ENCODE measurements around the gene OSM. TPM values are rescaled to one million over a fixed set of nuclear protein-coding genes. Genes with fewer than 3 reads are reported as not detected.

Gene OSM
- polyA plus RNA-seq, 2 of the 4 experiments (the other 2 are of a cell fraction) = not detected

DNA sequence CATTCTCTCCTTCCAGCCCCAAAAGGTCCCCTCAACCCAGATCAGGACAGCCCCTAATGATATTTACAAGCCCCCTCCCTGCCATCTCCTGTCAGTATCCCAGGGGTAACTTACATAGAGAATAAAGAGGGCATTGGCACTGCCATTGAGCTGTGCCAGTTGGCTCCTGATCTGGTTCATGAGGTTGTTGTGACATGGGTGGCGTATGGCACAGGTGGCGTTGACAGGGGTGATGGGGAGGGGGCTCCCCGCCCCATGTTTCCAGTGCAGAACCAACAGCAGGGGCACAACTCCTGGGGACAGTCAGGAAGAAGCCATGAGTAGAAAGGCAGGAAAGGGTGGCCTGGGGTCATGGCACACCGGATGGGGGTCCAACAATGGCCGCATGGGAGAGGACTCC, 22.0 kb downstream of the OSM start:
- DNase-seq (ENCODE audit: low read depth in 1 of 2, low spot score in 1 of 2) = no peak
- no peak for ATAC-seq
- ChIA-PET POLR2A (no interaction called here), CTCF (interaction anchor here (0.8 to 3.3 kb wide), 3 partner anchors 11 to 137 kb away, joined by 3 to 14 read pairs (median 11); no protein-coding TSS in a partner anchor)
- no peaks in the 10 kb centered on the region for H3K9me3 ChIP-seq
- H3K4me1 ChIP-seq = peaks cover 100% of the 10 kb centered on the region
- no peak for FAIRE-seq
- H3K4me3 ChIP-seq = no peak overlapping the region
- 94% methylated on average over 5 of the region's 5 CpGs for WGBS (ENCODE audit: missing lambda C conversion rate)
- TF ChIP-seq, protein P1, sequence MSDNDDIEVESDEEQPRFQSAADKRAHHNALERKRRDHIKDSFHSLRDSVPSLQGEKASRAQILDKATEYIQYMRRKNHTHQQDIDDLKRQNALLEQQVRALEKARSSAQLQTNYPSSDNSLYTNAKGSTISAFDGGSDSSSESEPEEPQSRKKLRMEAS (IDR thresholded peaks at IDR 0.05) = no peak
- TF ChIP-seq EHF (CRISPR knock-in tag; IDR thresholded peaks at IDR 0.05) = no peak
- TF ChIP-seq, protein P2, sequence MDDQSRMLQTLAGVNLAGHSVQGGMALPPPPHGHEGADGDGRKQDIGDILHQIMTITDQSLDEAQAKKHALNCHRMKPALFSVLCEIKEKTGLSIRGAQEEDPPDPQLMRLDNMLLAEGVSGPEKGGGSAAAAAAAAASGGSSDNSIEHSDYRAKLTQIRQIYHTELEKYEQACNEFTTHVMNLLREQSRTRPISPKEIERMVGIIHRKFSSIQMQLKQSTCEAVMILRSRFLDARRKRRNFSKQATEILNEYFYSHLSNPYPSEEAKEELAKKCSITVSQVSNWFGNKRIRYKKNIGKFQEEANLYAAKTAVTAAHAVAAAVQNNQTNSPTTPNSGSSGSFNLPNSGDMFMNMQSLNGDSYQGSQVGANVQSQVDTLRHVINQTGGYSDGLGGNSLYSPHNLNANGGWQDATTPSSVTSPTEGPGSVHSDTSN (IDR thresholded peaks at IDR 0.05) = no peak
- TF ChIP-seq FOSL2 (IDR thresholded peaks at IDR 0.05) = no peak
- TF ChIP-seq FOSL2 (CRISPR knock-in tag; IDR thresholded peaks at IDR 0.05) = no peak
- no peak for TF ChIP-seq ZSCAN20 (CRISPR knock-in tag; IDR thresholded peaks at IDR 0.05)
- no peak overlapping the region for H3K4me2 ChIP-seq
- peak overlapping the region; percentile 99 to 100 for H3K27ac ChIP-seq

DNA sequence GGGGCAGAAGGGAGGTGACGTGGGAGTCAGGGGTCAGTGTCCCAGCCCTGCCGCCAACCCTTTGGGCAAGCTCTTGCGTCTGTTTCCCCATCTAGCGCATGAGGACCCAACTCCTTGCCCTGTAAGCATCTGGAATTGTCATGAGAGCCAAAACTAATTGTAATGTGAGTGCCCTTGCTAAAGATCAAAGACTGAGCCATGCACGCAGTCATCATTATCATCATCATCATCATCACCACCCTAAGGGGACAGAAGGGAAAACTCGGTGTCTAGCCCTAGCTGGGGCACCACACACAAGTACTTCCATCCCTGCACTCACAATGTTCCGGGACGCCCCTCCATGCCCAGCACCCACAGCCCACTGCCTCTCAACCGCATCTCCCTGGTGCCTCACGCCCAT, 22.6 kb downstream of the OSM start:
- ATAC-seq (no peak), FAIRE-seq (no peak), DNase-seq (ENCODE audit: low read depth in 1 of 2, low spot score in 1 of 2) (no peak)
- no peak overlapping the region for H3K4me3 ChIP-seq
- H3K4me1 ChIP-seq = peaks cover 100% of the 10 kb centered on the region
- CTCF ChIA-PET = interaction anchor here (0.7 to 3.3 kb wide), 4 partner anchors 10 to 1054 kb away, joined by 3 to 14 read pairs (median 7); no protein-coding TSS in a partner anchor
- no peaks in the 10 kb centered on the region for H3K9me3 ChIP-seq
- POLR2A ChIA-PET = no interaction called here
- TF ChIP-seq POLR2AphosphoS2 (conservative IDR thresholded peaks at IDR 0.05; ENCODE audit: low read length) = no peak
- TF ChIP-seq, protein P2 (IDR thresholded peaks at IDR 0.05) = 0 out of 2 replicates have a peak, but pooled peaks have one; percentile 12
- H3K4me2 ChIP-seq = no peak overlapping the region
- WGBS (ENCODE audit: missing lambda C conversion rate) = 87% methylated on average over 10 of the region's 10 CpGs
- peak overlapping the region; percentile 99 to 100; a peak in 5 of 6 replicates for H3K27ac ChIP-seq

DNA sequence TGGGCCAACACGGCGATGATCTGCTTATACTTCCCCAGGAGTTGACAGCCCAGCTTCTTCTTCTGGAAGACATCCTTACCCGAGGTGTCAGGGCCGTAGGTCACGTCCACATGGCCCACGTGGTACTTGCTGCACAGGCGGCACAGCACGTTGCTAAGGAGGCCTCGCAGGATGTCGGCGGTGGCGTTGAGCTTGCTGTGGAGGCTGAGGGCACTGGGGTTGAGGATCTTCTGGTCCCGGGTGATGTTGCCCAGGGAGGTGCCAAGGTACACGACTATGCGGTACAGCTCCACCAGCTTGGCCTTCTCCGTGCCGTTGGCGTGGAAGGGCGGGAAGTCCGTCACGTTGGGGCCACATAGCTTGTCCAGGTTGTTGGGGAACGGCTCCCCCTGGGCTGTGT, 23.0 kb downstream of the OSM start:
- Histone ChIP-seq H3K4me3 (no peak overlapping the region), H3K4me2 (no peak overlapping the region; the same call in 2 of the 3 replicates), H3K9me3 (no peaks in the 10 kb centered on the region), H3K27ac (peak overlapping the region; percentile 99 to 100; a peak in 5 of 6 replicates), H3K4me1 (peaks cover 100% of the 10 kb centered on the region)
- ChIA-PET POLR2A (no interaction called here), CTCF (interaction anchor here (0.7 to 3.3 kb wide), 4 partner anchors 10 to 1055 kb away, joined by 3 to 14 read pairs (median 7); no protein-coding TSS in a partner anchor)
- WGBS (ENCODE audit: missing lambda C conversion rate) = 90% methylated on average over 15 of the region's 22 CpGs
- no peak for ATAC-seq
- no peak for DNase-seq (ENCODE audit: low read depth in 1 of 2, low spot score in 1 of 2)
- TF ChIP-seq RCOR1 (IDR thresholded peaks at IDR 0.05; ENCODE audit: low read depth, low read length) = no peak
- TF ChIP-seq, protein P1 (IDR thresholded peaks at IDR 0.05) = 0 out of 2 replicates have a peak, but pooled peaks have one; percentile 13
- no peak for FAIRE-seq

DNA sequence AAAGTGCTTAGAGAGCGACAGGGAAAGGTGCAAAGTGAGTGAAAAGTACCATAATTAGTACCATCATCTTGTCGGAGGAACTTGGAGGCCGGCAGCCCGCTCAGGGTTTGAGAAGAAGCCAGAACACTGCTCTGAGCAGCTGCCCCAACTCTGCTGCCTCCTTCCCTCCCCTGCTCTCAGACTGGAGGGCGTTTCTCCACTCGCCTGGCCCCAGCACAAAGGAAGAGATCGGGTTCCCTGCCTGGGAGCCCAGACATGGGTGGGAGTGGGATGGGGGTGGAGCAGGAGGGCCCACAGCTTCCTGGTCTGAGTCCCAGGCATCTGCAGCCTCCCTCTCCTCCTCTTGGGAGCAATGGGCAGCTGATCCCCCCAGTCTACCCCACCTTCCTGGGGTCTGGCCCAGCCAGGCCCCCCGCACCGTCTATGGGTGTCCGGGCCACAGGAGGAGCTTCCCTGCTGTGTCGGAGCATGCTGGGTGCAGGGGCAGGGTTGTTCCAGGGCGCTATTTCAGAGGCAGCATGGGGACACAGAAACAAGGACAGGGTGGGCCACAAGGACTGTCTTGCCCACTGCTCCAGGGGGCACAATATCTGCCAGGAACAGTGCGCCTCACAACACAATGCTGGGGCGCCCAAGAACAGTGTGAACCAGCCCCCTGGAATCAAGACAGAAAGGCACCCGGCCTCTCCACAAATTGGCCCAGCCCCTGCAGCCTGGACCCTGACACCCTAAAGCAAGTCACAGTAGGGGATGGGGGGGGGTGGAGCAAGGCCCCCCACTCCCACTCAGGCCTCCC, 24.9 kb downstream of the OSM start:
- Histone ChIP-seq H3K4me1 (peaks cover 100% of the 10 kb centered on the region), H3K4me3 (no peak overlapping the region), H3K27ac (peak overlapping the region; percentile 99 to 100), H3K9me3 (no peaks in the 10 kb centered on the region), H3K4me2 (peak overlapping the region; percentile 26; the same call in 1 of the 3 replicates)
- WGBS (ENCODE audit: missing lambda C conversion rate) = 68% methylated on average over 8 of the region's 15 CpGs
- POLR2A ChIA-PET = interaction anchor here (0.6 to 1.1 kb wide), 2 partner anchors 14 to 45 kb away, joined by 3 to 6 read pairs; no protein-coding TSS in a partner anchor
- no peak for TF ChIP-seq MAFK (IDR thresholded peaks at IDR 0.05; ENCODE audit: partially characterized antibody)
- TF ChIP-seq NFE2L2 (conservative IDR thresholded peaks at IDR 0.05; ENCODE audit: low read length) = no peak
- no peak for TF ChIP-seq CHD2 (IDR thresholded peaks at IDR 0.05; ENCODE audit: low read length, partially characterized antibody)
- TF ChIP-seq FOSL2 (IDR thresholded peaks at IDR 0.05) = no peak
- TF ChIP-seq FOSL2 (CRISPR knock-in tag; IDR thresholded peaks at IDR 0.05) = no peak
- TF ChIP-seq, protein P3, sequence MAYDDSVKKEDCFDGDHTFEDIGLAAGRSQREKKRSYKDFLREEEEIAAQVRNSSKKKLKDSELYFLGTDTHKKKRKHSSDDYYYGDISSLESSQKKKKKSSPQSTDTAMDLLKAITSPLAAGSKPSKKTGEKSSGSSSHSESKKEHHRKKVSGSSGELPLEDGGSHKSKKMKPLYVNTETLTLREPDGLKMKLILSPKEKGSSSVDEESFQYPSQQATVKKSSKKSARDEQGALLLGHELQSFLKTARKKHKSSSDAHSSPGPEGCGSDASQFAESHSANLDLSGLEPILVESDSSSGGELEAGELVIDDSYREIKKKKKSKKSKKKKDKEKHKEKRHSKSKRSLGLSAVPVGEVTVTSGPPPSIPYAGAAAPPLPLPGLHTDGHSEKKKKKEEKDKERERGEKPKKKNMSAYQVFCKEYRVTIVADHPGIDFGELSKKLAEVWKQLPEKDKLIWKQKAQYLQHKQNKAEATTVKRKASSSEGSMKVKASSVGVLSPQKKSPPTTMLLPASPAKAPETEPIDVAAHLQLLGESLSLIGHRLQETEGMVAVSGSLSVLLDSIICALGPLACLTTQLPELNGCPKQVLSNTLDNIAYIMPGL (CRISPR knock-in tag; IDR thresholded peaks at IDR 0.05; ENCODE audit: borderline replicate concordance) = no peak
- TF ChIP-seq, protein P4, sequence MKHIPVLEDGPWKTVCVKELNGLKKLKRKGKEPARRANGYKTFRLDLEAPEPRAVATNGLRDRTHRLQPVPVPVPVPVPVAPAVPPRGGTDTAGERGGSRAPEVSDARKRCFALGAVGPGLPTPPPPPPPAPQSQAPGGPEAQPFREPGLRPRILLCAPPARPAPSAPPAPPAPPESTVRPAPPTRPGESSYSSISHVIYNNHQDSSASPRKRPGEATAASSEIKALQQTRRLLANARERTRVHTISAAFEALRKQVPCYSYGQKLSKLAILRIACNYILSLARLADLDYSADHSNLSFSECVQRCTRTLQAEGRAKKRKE (CRISPR knock-in tag; IDR thresholded peaks at IDR 0.05; ENCODE audit: low read depth) = no peak
- TF ChIP-seq, protein P5, sequence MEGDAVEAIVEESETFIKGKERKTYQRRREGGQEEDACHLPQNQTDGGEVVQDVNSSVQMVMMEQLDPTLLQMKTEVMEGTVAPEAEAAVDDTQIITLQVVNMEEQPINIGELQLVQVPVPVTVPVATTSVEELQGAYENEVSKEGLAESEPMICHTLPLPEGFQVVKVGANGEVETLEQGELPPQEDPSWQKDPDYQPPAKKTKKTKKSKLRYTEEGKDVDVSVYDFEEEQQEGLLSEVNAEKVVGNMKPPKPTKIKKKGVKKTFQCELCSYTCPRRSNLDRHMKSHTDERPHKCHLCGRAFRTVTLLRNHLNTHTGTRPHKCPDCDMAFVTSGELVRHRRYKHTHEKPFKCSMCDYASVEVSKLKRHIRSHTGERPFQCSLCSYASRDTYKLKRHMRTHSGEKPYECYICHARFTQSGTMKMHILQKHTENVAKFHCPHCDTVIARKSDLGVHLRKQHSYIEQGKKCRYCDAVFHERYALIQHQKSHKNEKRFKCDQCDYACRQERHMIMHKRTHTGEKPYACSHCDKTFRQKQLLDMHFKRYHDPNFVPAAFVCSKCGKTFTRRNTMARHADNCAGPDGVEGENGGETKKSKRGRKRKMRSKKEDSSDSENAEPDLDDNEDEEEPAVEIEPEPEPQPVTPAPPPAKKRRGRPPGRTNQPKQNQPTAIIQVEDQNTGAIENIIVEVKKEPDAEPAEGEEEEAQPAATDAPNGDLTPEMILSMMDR (IDR thresholded peaks at IDR 0.05) = no peak
- no peak for TF ChIP-seq NPAS2 (CRISPR knock-in tag; IDR thresholded peaks at IDR 0.05; ENCODE audit: borderline replicate concordance)
- no peak for TF ChIP-seq ZC3H11A (IDR thresholded peaks at IDR 0.05)
- no peak for TF ChIP-seq KDM1A (IDR thresholded peaks at IDR 0.05; ENCODE audit: low read depth)
- TF ChIP-seq BHLHE40 (IDR thresholded peaks at IDR 0.05; ENCODE audit: low read depth, low read length) = no peak
- no peak for TF ChIP-seq MYC (IDR thresholded peaks at IDR 0.05; ENCODE audit: borderline replicate concordance, low read length)
- TF ChIP-seq HOXA7 (CRISPR knock-in tag; IDR thresholded peaks at IDR 0.05) = no peak
- CTCF ChIA-PET = interaction anchor here (1.2 to 3.3 kb wide), 4 partner anchors 15 to 134 kb away, joined by 3 to 11 read pairs (median 4); no protein-coding TSS in a partner anchor
- ATAC-seq (peak in 1 of 2 experiments; percentile 1; a peak in 1 of 6 replicates), DNase-seq (ENCODE audit: low read depth in 1 of 2, low spot score in 1 of 2) (no peak), FAIRE-seq (no peak)

Measured in A549 (cell line).